ENCODE results near the gene SMIM10L1. TPM values are rescaled to one million over a fixed set of nuclear protein-coding genes. Genes with fewer than 3 reads are reported as not detected.

SMIM10L1 gene
- 7.1 and 7.4 TPM in 2 replicates for total RNA-seq (2012; rRNA removed)

DNA sequence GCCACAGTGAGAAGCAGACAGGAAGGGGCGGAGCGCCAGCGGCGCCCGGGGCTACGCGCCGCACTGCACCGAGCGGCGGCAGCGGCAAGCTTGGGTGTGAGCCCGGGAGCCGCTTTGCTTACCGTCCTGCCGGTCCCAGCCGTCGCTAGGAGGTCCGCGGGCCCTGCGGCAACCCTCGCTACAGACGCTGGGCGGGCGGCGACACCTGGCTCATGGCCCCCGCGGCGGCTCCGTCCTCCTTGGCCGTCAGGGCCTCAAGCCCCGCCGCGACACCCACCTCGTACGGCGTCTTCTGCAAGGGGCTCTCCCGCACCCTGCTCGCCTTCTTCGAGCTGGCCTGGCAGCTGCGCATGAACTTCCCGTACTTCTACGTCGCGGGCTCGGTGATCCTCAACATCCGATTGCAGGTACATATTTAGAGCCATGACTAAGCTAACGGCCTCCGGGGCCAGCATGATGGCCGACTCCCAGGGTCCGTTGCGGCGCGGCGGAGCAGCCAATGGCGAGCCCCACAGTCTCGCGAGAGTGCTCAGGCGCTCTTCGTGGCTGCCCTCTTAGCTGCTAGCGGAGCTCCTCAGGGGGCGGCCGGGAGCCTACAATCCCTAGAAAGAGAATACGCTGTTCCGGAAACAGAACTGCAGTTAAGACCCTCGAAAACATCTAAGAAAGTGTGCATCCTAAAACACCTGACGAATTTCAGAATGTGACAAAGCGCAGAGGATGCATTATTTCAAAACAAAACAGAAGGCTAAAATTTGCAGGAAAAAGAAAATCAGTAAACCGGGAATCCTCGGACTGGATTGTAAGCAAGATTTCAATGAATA is at the start of gene SMIM10L1:
Gene SMIM10L1, plus strand, starts transcription at position 50 of the 824 bp plus-strand sequence. Its CDS starts 163 bp downstream, at position 213.
- Histone ChIP-seq H3K27me3 (ENCODE audit: control insufficient read depth, insufficient read depth, low read length) (no peaks in the 10 kb centered on the region), H3K36me3 (ENCODE audit: insufficient read depth, low read length) (no peaks in the 10 kb centered on the region), H3K4me1 (ENCODE audit: control insufficient read depth, insufficient read depth, low read length) (peaks cover 5% of the 10 kb centered on the region), H3K9me3 (replicated peaks; ENCODE audit: low read length) (no peaks in the 10 kb centered on the region), H3K4me3 (ENCODE audit: low read length) (peak within 1 kb of the TSS; percentile 91), H3K4me2 (ENCODE audit: low read length) (peak within 1 kb of the TSS; percentile 89), H3K9ac (ENCODE audit: low read depth, low read length) (peak within 1 kb of the TSS; percentile 97)

DNA sequence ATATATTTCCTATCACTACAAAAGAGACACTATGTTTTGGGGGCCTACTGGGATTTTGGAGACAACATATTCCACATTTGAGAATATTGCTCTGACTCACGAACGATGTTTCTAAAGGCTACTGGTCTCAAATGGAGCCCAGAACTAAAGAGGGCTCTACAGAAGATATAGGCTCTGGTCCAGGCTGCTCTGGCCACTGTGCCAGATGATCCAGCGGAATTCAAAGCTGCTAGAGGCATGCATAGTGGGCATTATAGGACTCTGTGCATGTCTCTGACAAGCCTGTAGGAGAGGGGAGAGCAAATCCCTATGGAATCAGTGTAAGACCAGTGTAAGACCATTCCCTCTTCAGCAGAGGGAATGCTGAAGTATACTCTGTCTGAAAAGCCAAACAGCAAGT is 40.6 kb upstream of the SMIM10L1 start:
- Histone ChIP-seq H3K9me3 (replicated peaks; ENCODE audit: low read length) (no peaks in the 10 kb centered on the region), H3K27me3 (ENCODE audit: control insufficient read depth, insufficient read depth, low read length) (no peaks in the 10 kb centered on the region), H3K4me2 (ENCODE audit: low read length) (no peak overlapping the region), H3K9ac (ENCODE audit: low read depth, low read length) (no peak overlapping the region), H3K4me3 (ENCODE audit: low read length) (no peak overlapping the region), H3K4me1 (ENCODE audit: control insufficient read depth, insufficient read depth, low read length) (no peaks in the 10 kb centered on the region), H3K36me3 (ENCODE audit: insufficient read depth, low read length) (no peaks in the 10 kb centered on the region)

DNA sequence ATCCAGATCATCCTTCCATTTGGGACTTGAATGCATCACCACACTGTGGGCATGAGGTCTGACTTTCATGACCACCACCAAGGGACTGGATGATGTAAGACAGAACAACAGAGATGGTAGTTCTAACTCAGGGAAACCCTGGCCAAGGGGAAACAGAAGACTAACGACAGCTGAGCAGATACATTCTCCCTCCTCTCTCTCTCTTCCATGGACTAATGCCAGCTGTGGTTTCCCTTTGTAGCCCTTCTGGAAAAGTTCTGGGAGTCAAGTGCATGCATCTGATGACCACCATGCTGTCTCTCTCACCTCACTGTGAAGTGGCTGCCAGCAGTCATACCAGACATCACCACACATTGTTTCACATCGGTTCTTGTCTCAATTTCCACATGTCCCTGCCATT is 40.0 kb upstream of the SMIM10L1 start:
- Histone ChIP-seq H3K27me3 (ENCODE audit: control insufficient read depth, insufficient read depth, low read length) (no peaks in the 10 kb centered on the region), H3K4me3 (ENCODE audit: low read length) (no peak overlapping the region), H3K36me3 (ENCODE audit: insufficient read depth, low read length) (no peaks in the 10 kb centered on the region), H3K4me1 (ENCODE audit: control insufficient read depth, insufficient read depth, low read length) (no peaks in the 10 kb centered on the region), H3K4me2 (ENCODE audit: low read length) (no peak overlapping the region), H3K9me3 (replicated peaks; ENCODE audit: low read length) (no peaks in the 10 kb centered on the region), H3K9ac (ENCODE audit: low read depth, low read length) (no peak overlapping the region)

DNA sequence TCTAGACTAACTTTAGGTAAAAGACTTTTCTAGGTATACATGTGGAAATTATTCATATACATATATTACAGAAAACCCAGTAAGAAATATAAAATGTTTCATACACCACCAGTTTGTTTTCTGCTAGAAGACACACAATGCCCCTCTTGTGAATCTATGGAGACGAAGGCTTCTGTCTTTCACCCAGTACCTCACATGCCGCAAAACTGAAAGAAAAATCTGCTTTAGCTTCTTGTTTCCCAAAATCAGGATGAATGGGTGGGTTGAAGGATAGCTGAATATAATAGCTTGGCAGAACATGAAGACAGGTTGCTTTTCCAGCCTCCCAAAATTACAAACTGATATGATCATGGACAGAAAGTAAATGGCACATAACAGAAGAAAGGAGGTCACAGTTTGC is 37.8 kb upstream of the SMIM10L1 start:
- no peaks in the 10 kb centered on the region for H3K27me3 ChIP-seq (ENCODE audit: control insufficient read depth, insufficient read depth, low read length)
- H3K36me3 ChIP-seq (ENCODE audit: insufficient read depth, low read length) = no peaks in the 10 kb centered on the region
- H3K9me3 ChIP-seq (replicated peaks; ENCODE audit: low read length) = no peaks in the 10 kb centered on the region
- no peak overlapping the region for H3K9ac ChIP-seq (ENCODE audit: low read depth, low read length)
- no peak overlapping the region for H3K4me3 ChIP-seq (ENCODE audit: low read length)
- no peaks in the 10 kb centered on the region for H3K4me1 ChIP-seq (ENCODE audit: control insufficient read depth, insufficient read depth, low read length)
- H3K4me2 ChIP-seq (ENCODE audit: low read length) = no peak overlapping the region

DNA sequence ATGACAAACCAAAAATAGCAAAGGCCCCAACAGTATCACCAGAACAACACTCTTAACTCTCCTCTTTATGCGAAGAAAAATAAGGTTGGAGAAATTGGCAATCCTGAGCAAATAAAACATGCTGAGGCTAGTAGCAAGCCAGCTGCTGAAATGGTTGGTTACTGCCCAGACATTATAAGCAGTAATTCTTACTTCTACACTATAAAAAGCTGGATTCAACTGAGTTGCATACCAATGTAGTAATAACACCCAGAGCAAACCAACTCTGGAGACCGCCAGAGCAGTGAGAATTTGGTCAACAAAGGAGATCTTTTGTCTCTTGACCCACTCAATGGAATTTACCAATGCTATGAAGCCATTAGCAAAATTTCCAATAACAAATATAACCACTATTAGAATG is 37.2 kb upstream of the SMIM10L1 start:
- Histone ChIP-seq H3K4me3 (ENCODE audit: low read length) (no peak overlapping the region), H3K4me2 (ENCODE audit: low read length) (no peak overlapping the region), H3K36me3 (ENCODE audit: insufficient read depth, low read length) (no peaks in the 10 kb centered on the region), H3K9me3 (replicated peaks; ENCODE audit: low read length) (no peaks in the 10 kb centered on the region), H3K9ac (ENCODE audit: low read depth, low read length) (no peak overlapping the region), H3K27me3 (ENCODE audit: control insufficient read depth, insufficient read depth, low read length) (no peaks in the 10 kb centered on the region), H3K4me1 (ENCODE audit: control insufficient read depth, insufficient read depth, low read length) (no peaks in the 10 kb centered on the region)

DNA sequence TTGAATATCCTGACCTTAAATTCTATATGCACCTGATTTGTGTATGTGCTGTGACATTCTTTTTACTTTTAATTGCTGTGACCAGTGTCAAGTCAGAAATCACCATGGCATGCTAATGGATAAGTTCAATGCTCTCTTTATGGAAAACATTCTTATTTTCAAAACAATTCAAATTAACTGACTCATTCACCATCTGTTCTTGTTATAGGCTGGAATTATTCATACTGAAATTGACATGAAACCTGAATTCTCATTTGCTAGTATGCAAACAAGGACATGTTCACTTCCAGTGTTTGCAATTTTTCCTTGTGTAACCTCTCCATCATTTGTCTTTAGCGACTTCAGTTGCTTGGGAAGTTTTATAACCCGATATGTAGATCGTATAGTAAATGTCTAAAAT is 36.7 kb upstream of the SMIM10L1 start, which contains the start of gene TAS2R30:
Gene TAS2R30, minus strand, starts transcription at position 340 of the 400 bp plus-strand sequence. CDS start 400 bp downstream, outside the sequence.
- no peaks in the 10 kb centered on the region for H3K36me3 ChIP-seq (ENCODE audit: insufficient read depth, low read length)
- no peak within 1 kb of the TSS for H3K9ac ChIP-seq (ENCODE audit: low read depth, low read length)
- no peaks in the 10 kb centered on the region for H3K9me3 ChIP-seq (replicated peaks; ENCODE audit: low read length)
- no peak within 1 kb of the TSS for H3K4me2 ChIP-seq (ENCODE audit: low read length)
- H3K4me1 ChIP-seq (ENCODE audit: control insufficient read depth, insufficient read depth, low read length) = no peaks in the 10 kb centered on the region
- no peaks in the 10 kb centered on the region for H3K27me3 ChIP-seq (ENCODE audit: control insufficient read depth, insufficient read depth, low read length)
- H3K4me3 ChIP-seq (ENCODE audit: low read length) = no peak within 1 kb of the TSS

DNA sequence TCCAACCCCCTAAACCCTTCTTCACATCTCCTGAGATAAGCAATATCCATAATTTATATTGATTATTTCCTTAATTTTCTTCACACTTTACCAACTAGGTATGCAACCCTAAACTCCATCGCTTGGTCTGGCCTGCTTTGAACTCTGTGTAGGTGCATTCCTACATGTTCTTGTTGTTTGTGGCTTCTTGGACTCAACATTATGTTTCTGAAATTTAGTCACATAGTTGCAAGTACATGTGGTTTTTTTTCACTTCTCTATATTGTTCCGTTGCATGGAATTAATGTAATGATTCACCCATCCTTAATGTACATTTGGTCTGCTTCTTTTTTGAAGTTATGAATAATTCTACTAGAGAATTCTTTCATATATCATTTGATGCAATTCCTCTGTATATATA is 34.9 kb upstream of the SMIM10L1 start:
- Histone ChIP-seq H3K4me1 (ENCODE audit: control insufficient read depth, insufficient read depth, low read length) (no peaks in the 10 kb centered on the region), H3K27me3 (ENCODE audit: control insufficient read depth, insufficient read depth, low read length) (no peaks in the 10 kb centered on the region), H3K4me2 (ENCODE audit: low read length) (no peak overlapping the region)

DNA sequence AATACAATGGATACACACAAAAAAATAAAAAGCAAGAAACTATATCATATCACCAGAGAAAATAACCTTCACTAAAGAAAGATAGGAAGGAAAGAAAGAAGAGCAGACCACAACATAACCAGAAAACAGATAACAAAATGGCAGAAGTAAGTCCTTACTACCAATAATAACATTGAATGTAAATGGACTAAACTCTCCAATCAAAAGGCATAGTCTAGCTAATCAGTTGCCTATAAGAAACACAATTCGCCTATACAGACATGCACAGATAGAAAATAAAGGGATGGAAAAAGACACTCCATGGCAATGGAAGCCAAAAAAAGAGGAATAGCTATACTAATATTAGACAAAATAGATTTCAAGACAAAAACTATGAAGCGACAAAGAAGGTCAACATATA is 27.6 kb upstream of the SMIM10L1 start:
- H3K9ac ChIP-seq (ENCODE audit: low read depth, low read length) = no peak overlapping the region
- no peak overlapping the region for H3K4me2 ChIP-seq (ENCODE audit: low read length)
- H3K36me3 ChIP-seq (ENCODE audit: insufficient read depth, low read length) = no peaks in the 10 kb centered on the region
- H3K27me3 ChIP-seq (ENCODE audit: control insufficient read depth, insufficient read depth, low read length) = no peaks in the 10 kb centered on the region
- no peaks in the 10 kb centered on the region for H3K9me3 ChIP-seq (replicated peaks; ENCODE audit: low read length)
- no peak overlapping the region for H3K4me3 ChIP-seq (ENCODE audit: low read length)
- no peaks in the 10 kb centered on the region for H3K4me1 ChIP-seq (ENCODE audit: control insufficient read depth, insufficient read depth, low read length)

More for the DNA sequence above, 34.9 kb upstream of the SMIM10L1 start:
- Histone ChIP-seq H3K9me3 (replicated peaks; ENCODE audit: low read length) (no peaks in the 10 kb centered on the region), H3K36me3 (ENCODE audit: insufficient read depth, low read length) (no peaks in the 10 kb centered on the region), H3K4me3 (ENCODE audit: low read length) (no peak overlapping the region), H3K9ac (ENCODE audit: low read depth, low read length) (no peak overlapping the region)

DNA sequence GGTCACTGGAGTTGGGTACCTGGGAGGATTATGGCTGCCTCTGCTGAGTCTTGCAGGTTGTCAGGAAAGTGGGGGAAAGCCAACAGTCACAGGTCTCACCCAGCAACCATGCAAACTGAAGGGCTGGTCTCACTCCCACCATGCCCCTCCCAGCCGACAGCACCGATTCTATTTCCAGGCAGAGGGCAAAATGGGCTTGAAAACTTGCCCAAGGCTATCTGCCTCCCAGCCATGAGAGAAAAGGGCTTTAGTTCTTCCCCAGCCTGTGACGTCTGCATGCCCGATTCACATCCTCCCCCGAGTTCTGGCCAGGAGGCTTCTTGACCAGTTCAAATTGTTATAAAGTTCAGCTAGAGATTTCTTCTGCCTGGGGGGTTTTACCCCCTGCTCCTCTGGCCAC is 26.7 kb upstream of the SMIM10L1 start:
- Histone ChIP-seq H3K4me1 (ENCODE audit: control insufficient read depth, insufficient read depth, low read length) (no peaks in the 10 kb centered on the region), H3K4me3 (ENCODE audit: low read length) (no peak overlapping the region), H3K9me3 (replicated peaks; ENCODE audit: low read length) (no peaks in the 10 kb centered on the region), H3K36me3 (ENCODE audit: insufficient read depth, low read length) (no peaks in the 10 kb centered on the region), H3K4me2 (ENCODE audit: low read length) (no peak overlapping the region), H3K27me3 (ENCODE audit: control insufficient read depth, insufficient read depth, low read length) (no peaks in the 10 kb centered on the region), H3K9ac (ENCODE audit: low read depth, low read length) (no peak overlapping the region)

DNA sequence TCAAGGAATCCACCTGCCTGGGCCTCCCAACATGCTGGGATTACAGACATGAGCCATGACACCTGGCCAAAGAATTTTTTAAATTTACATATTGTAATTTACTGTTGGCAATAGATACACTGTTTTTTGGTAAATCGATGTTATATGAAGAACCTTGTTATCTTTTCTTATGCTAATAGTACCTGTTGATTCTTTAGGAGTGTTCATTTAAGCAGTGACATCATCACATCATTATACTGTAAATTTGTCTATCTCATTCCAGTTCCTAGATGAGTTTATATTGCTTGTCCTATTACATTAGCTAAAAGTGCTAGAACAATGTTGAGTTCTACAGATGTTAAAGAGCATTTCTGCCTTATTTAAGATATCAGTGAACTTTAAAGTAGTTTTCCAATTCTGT is 23.6 kb upstream of the SMIM10L1 start:
- Histone ChIP-seq H3K27me3 (ENCODE audit: control insufficient read depth, insufficient read depth, low read length) (no peaks in the 10 kb centered on the region), H3K4me3 (ENCODE audit: low read length) (no peak overlapping the region), H3K9ac (ENCODE audit: low read depth, low read length) (no peak overlapping the region), H3K4me2 (ENCODE audit: low read length) (no peak overlapping the region), H3K36me3 (ENCODE audit: insufficient read depth, low read length) (peaks cover 4% of the 10 kb centered on the region), H3K4me1 (ENCODE audit: control insufficient read depth, insufficient read depth, low read length) (no peaks in the 10 kb centered on the region), H3K9me3 (replicated peaks; ENCODE audit: low read length) (no peaks in the 10 kb centered on the region)

DNA sequence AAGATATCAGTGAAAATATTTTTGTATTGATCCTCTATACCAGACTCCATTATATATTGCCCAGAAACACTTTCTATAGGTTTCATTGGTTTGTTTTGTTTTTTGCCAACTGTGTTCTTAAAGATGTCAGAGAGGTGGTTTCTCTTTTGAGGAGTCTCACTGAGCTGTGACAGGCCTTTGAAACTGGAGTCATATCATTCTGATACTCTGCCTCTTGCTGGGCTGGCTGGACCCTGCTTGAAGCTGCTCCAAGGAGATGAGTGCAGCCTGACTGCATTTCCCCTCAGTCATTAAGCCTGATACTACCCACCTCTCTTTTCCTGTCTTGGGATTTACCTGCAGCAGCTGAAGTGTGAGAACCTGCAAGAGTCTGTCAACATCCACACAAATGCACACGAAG is 20.2 kb upstream of the SMIM10L1 start:
- no peaks in the 10 kb centered on the region for H3K4me1 ChIP-seq (ENCODE audit: control insufficient read depth, insufficient read depth, low read length)
- no peak overlapping the region for H3K9ac ChIP-seq (ENCODE audit: low read depth, low read length)
- H3K27me3 ChIP-seq (ENCODE audit: control insufficient read depth, insufficient read depth, low read length) = no peaks in the 10 kb centered on the region
- no peak overlapping the region for H3K4me2 ChIP-seq (ENCODE audit: low read length)
- peaks cover 4% of the 10 kb centered on the region for H3K36me3 ChIP-seq (ENCODE audit: insufficient read depth, low read length)
- no peaks in the 10 kb centered on the region for H3K9me3 ChIP-seq (replicated peaks; ENCODE audit: low read length)
- no peak overlapping the region for H3K4me3 ChIP-seq (ENCODE audit: low read length)

DNA sequence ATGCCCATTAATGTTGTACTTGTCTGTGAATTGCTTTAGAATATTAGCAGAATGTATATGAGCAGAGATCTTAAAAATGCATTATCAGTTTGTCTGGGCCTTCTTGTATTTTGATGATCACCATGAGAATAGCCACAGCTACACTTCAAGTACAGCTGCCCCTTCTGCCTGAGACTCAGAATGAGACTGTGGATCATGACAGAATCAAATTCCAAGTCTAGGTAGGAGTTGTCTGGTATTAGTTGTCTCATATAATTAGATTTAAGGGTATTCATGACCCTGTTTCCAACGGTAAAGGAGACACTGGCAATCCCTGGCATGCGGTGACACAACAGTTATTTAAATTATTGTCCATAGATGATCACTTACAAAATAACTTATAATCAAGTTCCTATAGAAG is 18.3 kb upstream of the SMIM10L1 start:
- Histone ChIP-seq H3K36me3 (ENCODE audit: insufficient read depth, low read length) (peaks cover 4% of the 10 kb centered on the region), H3K27me3 (ENCODE audit: control insufficient read depth, insufficient read depth, low read length) (no peaks in the 10 kb centered on the region), H3K4me2 (ENCODE audit: low read length) (no peak overlapping the region), H3K4me1 (ENCODE audit: control insufficient read depth, insufficient read depth, low read length) (no peaks in the 10 kb centered on the region), H3K9ac (ENCODE audit: low read depth, low read length) (no peak overlapping the region), H3K4me3 (ENCODE audit: low read length) (no peak overlapping the region), H3K9me3 (replicated peaks; ENCODE audit: low read length) (no peaks in the 10 kb centered on the region)

All from skeletal muscle satellite cell (primary cell).